Muscle layer of duodenum (tissue), 2 donors: ENCODE data around the gene RGS19.

Experiments
- H3K27ac ChIP-seq: one replicate; pipeline ENCODE4 v1.7.0; 2013; ENCODE audit warnings: mild to moderate bottlenecking, low read length
- H3K27me3 ChIP-seq: one replicate; pipeline ENCODE4 v1.7.0; 2013; ENCODE audit warnings: low read depth, mild to moderate bottlenecking, control low read depth, low read length
- H3K36me3 ChIP-seq, 2 donors: one replicate each; pipeline ENCODE4 v1.7.0; 2013; ENCODE audit warnings: low read length in 2 of 2, control low read depth in 1 of 2, mild to moderate bottlenecking in 1 of 2; ENCODE audit not compliant: insufficient read depth in 2 of 2, control insufficient read depth in 1 of 2
- H3K4me1 ChIP-seq, 2 donors: one replicate each; pipeline ENCODE4 v1.7.0; 2013; ENCODE audit warnings: low read length in 2 of 2, mild to moderate bottlenecking in 2 of 2, control low read depth in 1 of 2, moderate library complexity in 1 of 2; ENCODE audit not compliant: insufficient read depth in 2 of 2, control insufficient read depth in 1 of 2
- H3K4me3 ChIP-seq, 2 donors: one replicate each; pipeline ENCODE4 v1.7.0; 2013; ENCODE audit warnings: low read length in 2 of 2, low read depth in 1 of 2, mild to moderate bottlenecking in 1 of 2
- H3K9me3 ChIP-seq, 2 donors: one replicate each; pipeline ENCODE4 v1.7.0; 2013; ENCODE audit warnings: low read length in 2 of 2, control low read depth in 1 of 2, mild to moderate bottlenecking in 1 of 2; ENCODE audit not compliant: control insufficient read depth in 1 of 2
- donor health status: healthy.

RGS19 gene

GRCh38 chr20:64055893-64056638 lies 23.3 kb downstream of the RGS19 start:
- no peak overlapping the region for H3K27ac ChIP-seq
- H3K4me3 ChIP-seq = no peak overlapping the region
- H3K9me3 ChIP-seq = no peaks in the 10 kb centered on the region
- H3K27me3 ChIP-seq = peaks cover 14% of the 10 kb centered on the region
- peaks cover 0 to 2% of the 10 kb centered on the region in 2 donors for H3K4me1 ChIP-seq
- no peaks in the 10 kb centered on the region for H3K36me3 ChIP-seq

- peaks cover 0 to 2% of the 10 kb centered on the region in 2 donors for H3K4me1 ChIP-seq
- H3K27me3 ChIP-seq = peaks cover 20% of the 10 kb centered on the region
- no peaks in the 10 kb centered on the region for H3K36me3 ChIP-seq
- no peaks in the 10 kb centered on the region for H3K9me3 ChIP-seq
- H3K27ac ChIP-seq = no peak overlapping the region
- H3K4me3 ChIP-seq = no peak overlapping the region
Observed at GRCh38 chr20:64055396-64055892, 23.9 kb downstream of the RGS19 start.

- peaks cover 27% of the 10 kb centered on the region for H3K27me3 ChIP-seq
- no peak overlapping the region for H3K4me3 ChIP-seq
- H3K36me3 ChIP-seq = no peaks in the 10 kb centered on the region
- H3K9me3 ChIP-seq = no peaks in the 10 kb centered on the region
- peaks cover 2 to 7% of the 10 kb centered on the region in 2 donors for H3K4me1 ChIP-seq
- H3K27ac ChIP-seq = no peak overlapping the region
Observed at GRCh38 chr20:64053841-64054661, 25.3 kb downstream of the RGS19 start.

- Histone ChIP-seq H3K4me1 (peaks cover 2 to 12% of the 10 kb centered on the region in 2 donors), H3K27me3 (peaks cover 27% of the 10 kb centered on the region), H3K27ac (no peak overlapping the region), H3K36me3 (no peaks in the 10 kb centered on the region), H3K4me3 (no peak overlapping the region), H3K9me3 (no peaks in the 10 kb centered on the region)
Observed at GRCh38 chr20:64052987-64053840, 26.1 kb downstream of the RGS19 start.

GRCh38 chr20:64052326-64052722 lies 27.0 kb downstream of the RGS19 start:
- H3K9me3 ChIP-seq = no peaks in the 10 kb centered on the region
- H3K27ac ChIP-seq = peak overlapping the region; percentile 16
- no peak overlapping the region for H3K4me3 ChIP-seq
- H3K4me1 ChIP-seq = peaks cover 2 to 12% of the 10 kb centered on the region in 2 donors
- H3K36me3 ChIP-seq = no peaks in the 10 kb centered on the region
- H3K27me3 ChIP-seq = peaks cover 31% of the 10 kb centered on the region

- H3K4me1 ChIP-seq = peaks cover 2 to 12% of the 10 kb centered on the region in 2 donors
- H3K9me3 ChIP-seq = no peaks in the 10 kb centered on the region
- no peaks in the 10 kb centered on the region for H3K36me3 ChIP-seq
- H3K27ac ChIP-seq = peak overlapping the region; percentile 16
- H3K27me3 ChIP-seq = peaks cover 37% of the 10 kb centered on the region
- H3K4me3 ChIP-seq = no peak overlapping the region
Observed at GRCh38 chr20:64051561-64052325, 27.6 kb downstream of the RGS19 start.

GRCh38 chr20:64051033-64051452 lies 28.3 kb downstream of the RGS19 start:
- peaks cover 44% of the 10 kb centered on the region for H3K27me3 ChIP-seq
- H3K36me3 ChIP-seq = no peaks in the 10 kb centered on the region
- peaks cover 2 to 12% of the 10 kb centered on the region in 2 donors for H3K4me1 ChIP-seq
- H3K27ac ChIP-seq = no peak overlapping the region
- no peaks in the 10 kb centered on the region for H3K9me3 ChIP-seq
- H3K4me3 ChIP-seq = no peak overlapping the region

- H3K36me3 ChIP-seq = no peaks in the 10 kb centered on the region
- peaks cover 2 to 12% of the 10 kb centered on the region in 2 donors for H3K4me1 ChIP-seq
- peaks cover 47% of the 10 kb centered on the region for H3K27me3 ChIP-seq
- no peak overlapping the region for H3K27ac ChIP-seq
- no peaks in the 10 kb centered on the region for H3K9me3 ChIP-seq
- H3K4me3 ChIP-seq = no peak overlapping the region
Observed at GRCh38 chr20:64050261-64051032, 28.9 kb downstream of the RGS19 start.

GRCh38 chr20:64049878-64050260 lies 29.4 kb downstream of the RGS19 start:
- H3K36me3 ChIP-seq = no peaks in the 10 kb centered on the region
- peaks cover 2 to 12% of the 10 kb centered on the region in 2 donors for H3K4me1 ChIP-seq
- no peak overlapping the region for H3K4me3 ChIP-seq
- H3K9me3 ChIP-seq = no peaks in the 10 kb centered on the region
- no peak overlapping the region for H3K27ac ChIP-seq
- H3K27me3 ChIP-seq = peaks cover 52% of the 10 kb centered on the region
